HG02759 (cell line): ENCODE data around the gene KCNQ5.
"Not testable (repeated sequence)": the region's sequence is repeated elsewhere in the genome, so short reads cannot be mapped to it uniquely, and the experiment has no call there.

ENCODE experiments used
- ATAC-seq: cut with Tn5 transposase; IDR thresholded peaks from one replicate; pipeline ENCODE4 v1.9.1; 2021; ENCODE audit warnings: mild to moderate bottlenecking, moderate library complexity; ENCODE audit not compliant: unreplicated experiment

KCNQ5 gene

DNA sequence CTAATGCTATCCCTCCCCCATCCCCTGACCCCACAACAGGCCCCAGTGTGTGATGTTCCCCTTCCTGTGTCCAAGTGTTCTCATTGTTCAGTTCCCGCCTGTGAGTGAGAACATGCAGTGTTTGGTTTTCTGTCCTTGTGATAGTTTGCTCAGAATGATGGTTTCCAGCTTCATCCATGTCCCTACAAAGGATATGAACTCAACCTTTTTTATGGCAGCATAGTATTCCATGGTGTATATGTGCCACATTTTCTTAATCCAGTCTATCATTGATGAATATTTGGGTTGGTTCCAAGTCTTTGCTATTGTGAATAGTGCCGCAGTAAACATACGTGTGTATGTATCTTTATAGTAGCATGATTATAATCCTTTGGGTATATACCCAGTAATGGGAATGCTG lies 356.9 kb downstream of the KCNQ5 start:
- not testable (repeated sequence) for ATAC-seq

GRCh38 chr6:72984189-72984831 lies 362.4 kb downstream of the KCNQ5 start:
- ATAC-seq = not testable (repeated sequence)

DNA sequence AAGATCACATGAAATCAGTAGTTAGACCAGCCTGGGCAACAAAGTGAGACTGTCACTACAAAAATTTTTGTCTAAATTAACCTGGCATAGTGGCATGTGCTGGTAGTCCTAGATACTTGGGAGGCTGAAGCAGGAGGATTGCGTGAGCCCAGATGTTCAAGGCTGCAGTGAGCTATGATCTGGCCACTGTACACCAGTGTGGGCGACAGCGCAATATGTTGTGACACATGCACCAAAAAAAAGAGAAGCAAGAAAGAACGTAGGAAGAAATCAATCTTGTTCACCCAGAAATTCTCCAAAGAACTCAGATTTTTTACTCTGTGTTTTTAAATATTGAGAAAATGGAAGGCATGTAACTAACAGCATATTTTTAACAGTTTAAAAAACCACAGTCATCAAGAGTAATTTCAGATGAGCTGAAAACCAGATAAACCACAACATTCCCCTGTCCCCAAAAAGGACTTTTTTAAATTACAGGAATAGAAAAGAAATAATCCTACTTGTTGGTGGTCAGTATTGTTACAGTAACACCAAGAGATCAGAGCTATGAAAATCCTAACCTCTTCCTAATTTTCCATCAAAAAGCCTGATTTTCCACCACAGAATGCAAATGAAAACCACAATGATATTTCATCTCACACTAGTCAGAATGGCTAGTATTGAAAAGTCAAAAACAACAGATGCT lies 363.3 kb downstream of the KCNQ5 start:
- no peak for ATAC-seq

DNA sequence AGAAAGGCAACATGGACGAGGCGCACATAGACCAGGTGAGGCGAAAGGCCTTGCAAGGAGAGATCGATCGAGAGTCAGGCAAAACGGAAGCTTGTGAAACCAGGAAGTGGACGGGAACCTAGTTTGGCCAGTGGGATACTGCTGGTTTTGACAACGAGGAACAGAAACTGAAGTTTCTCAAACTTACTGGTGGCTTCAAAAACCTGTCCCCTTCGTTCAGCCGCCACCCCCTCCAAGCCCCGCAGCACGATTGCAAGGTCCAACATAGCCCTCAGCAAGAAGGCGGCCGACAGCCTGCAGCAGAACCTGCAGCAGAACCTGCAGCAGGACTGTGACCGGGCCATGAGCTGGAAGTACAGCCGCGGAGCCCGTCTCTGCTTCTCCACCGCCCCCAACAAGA lies 365.4 kb downstream of the KCNQ5 start:
- no peak for ATAC-seq

GRCh38 chr6:72999995-73000394 lies 378.1 kb downstream of the KCNQ5 start:
- ATAC-seq = no peak

DNA sequence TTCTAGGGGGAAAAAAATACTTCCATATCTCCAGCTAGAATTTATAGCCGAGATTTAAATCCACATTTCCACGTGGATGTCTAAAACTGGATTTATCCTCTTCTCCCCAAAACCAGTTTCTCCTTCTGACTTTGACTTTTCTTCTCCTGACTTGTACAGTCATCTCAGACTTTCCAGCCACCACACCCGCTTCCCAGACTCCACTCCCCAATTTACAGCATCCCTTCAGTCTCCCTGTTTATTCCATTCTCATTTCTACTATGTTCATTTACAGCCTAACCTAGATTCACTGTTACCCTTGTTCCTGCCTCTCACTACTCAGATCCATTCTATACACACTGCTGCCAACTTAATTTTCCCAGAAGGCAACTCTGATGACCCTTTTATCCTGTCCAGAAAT lies 378.6 kb downstream of the KCNQ5 start:
- no peak for ATAC-seq

DNA sequence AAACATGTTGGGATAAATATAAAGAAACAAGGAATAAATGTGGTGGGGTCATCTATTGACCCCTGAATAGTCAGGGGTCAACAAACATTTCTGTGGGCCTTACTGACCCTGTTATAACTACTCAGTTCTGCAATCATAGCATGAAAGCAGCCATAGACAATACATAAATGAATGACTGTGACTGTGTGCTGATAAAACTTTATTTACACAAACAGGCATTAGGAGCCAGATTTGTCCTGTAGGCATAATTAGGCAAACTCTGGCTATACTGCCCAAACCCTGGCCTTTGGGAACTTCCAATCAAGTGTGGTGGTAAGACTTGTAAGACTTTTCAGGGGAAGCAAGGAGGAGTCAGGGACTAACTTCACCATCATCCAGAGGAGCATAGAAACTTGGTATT lies 380.7 kb downstream of the KCNQ5 start:
- ATAC-seq = no peak

DNA sequence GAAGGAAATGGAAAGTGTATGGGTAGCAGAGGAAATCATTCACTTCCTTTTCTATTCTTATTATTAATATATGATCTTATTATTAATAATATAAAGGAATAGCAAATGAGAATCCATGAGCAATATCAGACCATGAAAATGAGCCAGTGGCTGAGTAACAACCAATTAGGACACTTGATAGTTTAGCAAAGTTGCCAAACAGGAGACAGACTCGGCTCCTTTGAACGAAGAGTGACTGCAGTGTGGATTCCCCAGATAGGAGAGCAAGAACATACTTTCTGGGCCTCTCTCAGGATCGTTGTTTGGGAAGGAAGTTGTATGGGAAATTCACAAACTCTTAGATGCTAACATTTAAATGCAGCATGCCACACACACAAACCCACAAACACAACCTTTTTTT lies 381.4 kb downstream of the KCNQ5 start:
- ATAC-seq = no peak

GRCh38 chr6:73004231-73004630 lies 382.4 kb downstream of the KCNQ5 start:
- no peak for ATAC-seq

GRCh38 chr6:73004861-73005260 lies 383.0 kb downstream of the KCNQ5 start:
- no peak for ATAC-seq

- ATAC-seq = no peak
Observed at GRCh38 chr6:73006146-73006545, 384.3 kb downstream of the KCNQ5 start.

GRCh38 chr6:73011945-73012344 lies 390.1 kb downstream of the KCNQ5 start:
- no peak for ATAC-seq

GRCh38 chr6:73017476-73017875 lies 395.6 kb downstream of the KCNQ5 start:
- no peak for ATAC-seq

DNA sequence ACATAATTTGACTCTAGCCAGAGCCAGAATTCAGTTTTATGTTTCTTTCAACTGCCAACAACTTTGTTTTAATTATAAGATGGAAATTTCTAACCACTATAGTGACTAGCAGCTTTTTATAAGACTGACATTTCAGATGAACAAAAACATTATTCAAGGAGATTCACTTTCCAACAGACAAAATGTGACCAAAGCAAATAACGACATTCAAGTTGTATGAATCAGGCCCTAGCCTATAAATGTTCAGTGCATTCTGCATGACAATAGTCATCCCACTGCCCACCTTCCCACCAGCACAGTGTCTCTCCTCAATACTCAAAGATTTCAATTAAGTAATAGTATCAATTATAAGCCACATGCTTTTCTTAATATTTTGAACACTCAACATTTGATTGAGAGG lies 402.7 kb downstream of the KCNQ5 start:
- no peak for ATAC-seq

DNA sequence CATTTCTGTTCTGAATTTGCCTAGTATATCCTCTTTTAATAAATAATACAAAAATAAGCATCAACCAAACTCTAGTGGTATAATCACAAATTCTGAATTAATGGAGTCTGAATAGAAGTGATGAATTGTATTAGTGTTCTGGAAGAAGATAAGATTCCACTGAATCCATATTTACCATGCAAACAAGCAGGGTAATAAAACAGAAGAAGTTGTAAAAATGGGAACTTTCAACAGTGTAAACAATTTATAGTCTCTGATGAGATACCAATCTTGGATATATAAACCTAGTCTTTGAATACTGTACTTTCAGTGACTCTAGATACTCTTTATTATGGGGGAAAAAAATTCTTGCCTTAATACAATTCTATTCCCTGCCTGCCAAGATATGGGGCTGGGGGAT lies 405.8 kb downstream of the KCNQ5 start:
- ATAC-seq = no peak

- no peak for ATAC-seq
Observed at GRCh38 chr6:73028124-73028766, 406.4 kb downstream of the KCNQ5 start.

GRCh38 chr6:73028893-73029450 lies 407.1 kb downstream of the KCNQ5 start:
- no peak for ATAC-seq

DNA sequence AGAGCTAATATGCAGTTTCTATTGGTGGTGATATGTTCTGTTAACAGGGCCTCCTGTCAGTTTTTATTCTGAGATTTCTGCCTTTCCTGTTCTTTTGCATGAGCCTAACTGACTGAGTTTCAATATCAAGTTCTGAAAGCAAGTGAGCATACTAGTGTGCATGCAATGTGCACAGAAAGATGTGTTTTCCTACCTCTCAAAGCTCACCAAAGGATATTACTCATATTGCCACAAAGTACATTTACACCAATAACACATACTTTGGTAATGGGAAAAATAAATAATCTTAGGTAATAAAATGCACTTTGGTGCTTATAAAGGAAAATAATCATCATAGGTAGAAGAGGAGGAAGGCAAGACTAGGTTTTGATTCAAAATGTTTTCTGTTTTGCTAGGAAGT lies 408.4 kb downstream of the KCNQ5 start:
- ATAC-seq = peak; percentile 36

DNA sequence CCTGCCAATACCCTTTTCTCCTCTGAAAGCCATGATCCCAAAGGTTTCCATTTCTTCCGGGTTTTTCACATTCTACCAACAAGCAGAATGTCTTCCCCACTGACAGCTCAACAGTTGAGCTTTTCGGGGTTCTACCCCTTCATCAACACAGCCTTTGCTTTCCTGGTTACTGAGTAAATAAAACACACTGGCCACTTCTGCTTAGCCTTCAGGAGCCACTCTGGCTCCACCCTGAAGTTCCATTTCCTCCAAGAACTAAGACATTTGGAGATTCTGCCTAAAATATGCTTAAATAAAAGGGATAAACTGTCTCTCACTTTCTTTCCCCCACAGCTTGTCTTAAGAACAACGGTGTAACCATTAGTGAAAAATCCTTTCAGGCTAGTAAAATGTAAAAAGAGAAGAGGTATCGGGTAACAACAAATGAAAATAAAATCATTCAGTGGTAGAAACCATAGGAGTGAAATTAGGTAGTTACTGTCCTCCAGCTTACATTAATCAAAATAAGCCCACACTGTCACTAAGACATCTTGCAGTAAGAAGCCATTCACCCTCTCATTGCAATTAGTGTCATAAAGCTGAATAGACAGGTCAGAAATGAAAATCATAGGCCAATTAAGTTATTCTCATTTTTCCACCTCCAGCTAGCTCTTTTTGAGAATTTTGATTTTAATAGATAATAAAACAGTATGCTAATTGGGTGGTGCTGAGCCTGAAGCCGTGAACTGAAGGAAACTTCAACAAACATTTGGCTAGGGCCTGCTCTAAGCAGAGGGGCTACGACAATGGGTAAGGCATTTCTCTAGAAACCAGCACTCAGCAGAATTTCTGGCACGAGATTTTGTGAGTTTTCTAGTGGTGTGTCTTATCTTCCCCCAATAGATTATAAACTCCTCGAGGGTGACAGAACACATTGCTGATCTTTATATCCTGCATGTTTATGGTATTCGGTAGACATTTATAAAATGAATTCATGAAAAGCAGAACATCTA lies 409.2 kb downstream of the KCNQ5 start:
- no peak for ATAC-seq

DNA sequence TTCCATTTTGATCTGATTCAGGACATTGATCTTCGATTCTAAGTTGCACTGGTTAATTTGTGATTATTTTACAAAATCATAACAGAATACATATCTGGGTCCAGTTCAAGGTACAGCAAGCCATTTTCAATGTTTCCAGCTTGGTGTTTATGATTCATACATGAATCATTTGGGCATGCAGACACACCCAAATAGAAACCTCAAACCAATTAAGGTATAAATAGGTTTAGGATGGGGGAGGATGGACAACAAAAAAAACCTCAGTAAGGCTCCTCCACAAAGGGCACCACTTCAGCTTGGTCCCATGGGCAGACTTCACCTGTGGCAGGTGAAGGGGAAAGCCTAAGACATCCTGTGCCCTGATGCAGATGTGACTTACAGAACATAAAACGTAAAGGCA lies 410.7 kb downstream of the KCNQ5 start:
- ATAC-seq = no peak

GRCh38 chr6:73036689-73037088 lies 414.8 kb downstream of the KCNQ5 start:
- no peak for ATAC-seq
